DOHH2 (cell line): Measurements from ENCODE around the gene EML4.

Experiments
- H3F3A ChIP-seq: fragments of 200-600 bp; sonication (generic), shearing (Covaris generic); 2 replicates; pipeline ENCODE4 v1.6.0; 2016; ENCODE audit warnings: antibody characterized with exemption, mild to moderate bottlenecking; ENCODE audit not compliant: control insufficient read depth, insufficient read depth
- H3K27ac ChIP-seq: fragments of 200-600 bp; sonication (generic); 2 replicates; pipeline ENCODE4 v1.5.1; 2014; ENCODE audit warnings: low read depth, mild to moderate bottlenecking, low read length, moderate library complexity
- H3K27me3 ChIP-seq: fragments of 200-600 bp; sonication (generic); 2 replicates; pipeline ENCODE4 v1.6.1; 2014; ENCODE audit warnings: mild to moderate bottlenecking, low read length, mixed read lengths; ENCODE audit not compliant: control insufficient read depth
- H3K36me3 ChIP-seq: fragments of 200-600 bp; sonication (generic); 2 replicates; pipeline ENCODE4 v1.6.1; 2014; ENCODE audit warnings: mild to moderate bottlenecking, low read length, moderate library complexity, mixed read lengths; ENCODE audit not compliant: control insufficient read depth
- H3K4me1 ChIP-seq: fragments of 200-600 bp; sonication (generic); 2 replicates; pipeline ENCODE4 v1.6.1; 2014; ENCODE audit warnings: mild to moderate bottlenecking, low read length, mixed read lengths; ENCODE audit not compliant: control insufficient read depth
- H3K4me2 ChIP-seq: fragments of 200-600 bp; sonication (generic); 2 replicates; pipeline ENCODE4 v1.6.0; 2014; ENCODE audit warnings: mild to moderate bottlenecking, low read length, moderate library complexity
- H3K4me3 ChIP-seq: fragments of 200-600 bp; sonication (generic); 2 replicates; pipeline ENCODE4 v1.5.1; 2014; ENCODE audit warnings: mild to moderate bottlenecking, low read length, mixed read lengths
- H3K79me2 ChIP-seq: fragments of 200-600 bp; sonication (generic); 2 replicates; pipeline ENCODE4 v1.6.1; 2014; ENCODE audit warnings: mild to moderate bottlenecking, low read length, mixed read lengths; ENCODE audit not compliant: control insufficient read depth
- H3K9me2 ChIP-seq: fragments of 200-600 bp; sonication (generic); replicated peaks from 2 replicates; pipeline ENCODE4 v1.6.1; 2014; ENCODE audit warnings: mild to moderate bottlenecking, low read length, mixed read lengths; ENCODE audit not compliant: control insufficient read depth
- H3K9me3 ChIP-seq: fragments of 200-600 bp; sonication (generic); 2 replicates; pipeline ENCODE4 v1.6.1; 2014; ENCODE audit warnings: antibody characterized with exemption, low read length, mixed read lengths; ENCODE audit not compliant: control insufficient read depth, insufficient read depth
- H4K20me1 ChIP-seq: fragments of 200-600 bp; sonication (generic); 2 replicates; pipeline ENCODE4 v1.6.0; 2014; ENCODE audit warnings: low read depth, mild to moderate bottlenecking, antibody characterized with exemption, low read length, moderate library complexity; ENCODE audit not compliant: control insufficient read depth, insufficient read depth
- EZH2phosphoT487 ChIP-seq: fragments of 200-600 bp; sonication (generic); IDR thresholded peaks from 2 replicates; pipeline ENCODE4 v1.6.1; 2017; ENCODE audit warnings: borderline replicate concordance, mild to moderate bottlenecking, antibody characterized with exemption, low read length, moderate library complexity, mixed read lengths
- TF ChIP-seq, protein P1 (sequence below): fragments of 200-600 bp; sonication (generic); IDR thresholded peaks from one replicate; pipeline ENCODE4 v1.5.1; 2014; ENCODE audit warnings: antibody characterized with exemption, mild to moderate bottlenecking, low read depth, low read length; ENCODE audit not compliant: poor library complexity, severe bottlenecking

Gene EML4

DNA sequence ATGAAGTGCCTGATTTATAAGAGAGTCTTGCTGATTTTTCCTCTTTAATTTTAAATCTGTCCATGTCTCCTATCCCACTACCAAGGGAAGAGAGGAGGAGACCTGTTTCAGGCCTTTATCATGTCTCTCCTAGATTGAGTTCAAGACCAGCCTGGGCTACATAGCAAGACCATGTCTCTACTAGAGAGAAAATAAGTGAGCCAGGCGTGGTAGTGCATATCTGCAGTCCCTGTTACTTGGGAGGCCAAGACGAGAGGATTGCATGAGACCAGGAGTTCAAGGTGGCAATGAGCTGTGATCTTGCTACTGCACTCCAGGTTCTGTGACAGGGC lies 20.0 kb downstream of the EML4 start:
- no peak overlapping the region for H3K27ac ChIP-seq
- no peaks in the 10 kb centered on the region for H3F3A ChIP-seq
- peaks cover 19% of the 10 kb centered on the region for H3K79me2 ChIP-seq
- TF ChIP-seq EZH2phosphoT487, result no peak
- TF ChIP-seq, protein P1, sequence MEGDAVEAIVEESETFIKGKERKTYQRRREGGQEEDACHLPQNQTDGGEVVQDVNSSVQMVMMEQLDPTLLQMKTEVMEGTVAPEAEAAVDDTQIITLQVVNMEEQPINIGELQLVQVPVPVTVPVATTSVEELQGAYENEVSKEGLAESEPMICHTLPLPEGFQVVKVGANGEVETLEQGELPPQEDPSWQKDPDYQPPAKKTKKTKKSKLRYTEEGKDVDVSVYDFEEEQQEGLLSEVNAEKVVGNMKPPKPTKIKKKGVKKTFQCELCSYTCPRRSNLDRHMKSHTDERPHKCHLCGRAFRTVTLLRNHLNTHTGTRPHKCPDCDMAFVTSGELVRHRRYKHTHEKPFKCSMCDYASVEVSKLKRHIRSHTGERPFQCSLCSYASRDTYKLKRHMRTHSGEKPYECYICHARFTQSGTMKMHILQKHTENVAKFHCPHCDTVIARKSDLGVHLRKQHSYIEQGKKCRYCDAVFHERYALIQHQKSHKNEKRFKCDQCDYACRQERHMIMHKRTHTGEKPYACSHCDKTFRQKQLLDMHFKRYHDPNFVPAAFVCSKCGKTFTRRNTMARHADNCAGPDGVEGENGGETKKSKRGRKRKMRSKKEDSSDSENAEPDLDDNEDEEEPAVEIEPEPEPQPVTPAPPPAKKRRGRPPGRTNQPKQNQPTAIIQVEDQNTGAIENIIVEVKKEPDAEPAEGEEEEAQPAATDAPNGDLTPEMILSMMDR, result no peak
- no peaks in the 10 kb centered on the region for H3K4me1 ChIP-seq
- H3K9me3 ChIP-seq, result no peaks in the 10 kb centered on the region
- no peaks in the 10 kb centered on the region for H3K36me3 ChIP-seq
- H3K4me2 ChIP-seq, result no peak overlapping the region
- H3K9me2 ChIP-seq, result no peaks in the 10 kb centered on the region
- peaks cover 11% of the 10 kb centered on the region; the same call in 1 of the 2 replicates for H4K20me1 ChIP-seq
- no peaks in the 10 kb centered on the region for H3K27me3 ChIP-seq
- no peak overlapping the region for H3K4me3 ChIP-seq

DNA sequence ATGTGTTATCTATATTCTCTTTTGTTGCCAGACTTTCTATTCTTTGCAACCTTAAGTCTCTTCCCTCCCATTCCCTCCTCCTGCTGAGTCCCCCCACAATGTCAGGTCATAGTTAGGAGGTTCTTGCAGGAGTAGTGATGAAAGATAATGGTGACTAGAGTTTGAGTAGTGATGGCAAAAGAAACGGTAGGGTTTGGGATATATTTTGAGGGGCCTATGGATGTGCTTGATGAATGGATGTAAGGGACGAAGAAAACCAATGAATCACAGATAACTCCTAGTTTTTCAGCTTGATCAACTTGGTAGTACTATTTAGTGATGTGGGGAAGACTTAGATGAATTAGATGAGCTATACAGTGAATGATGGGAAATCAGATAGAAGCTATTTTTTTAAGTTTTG lies 21.0 kb downstream of the EML4 start:
- Histone ChIP-seq H3K9me3 (no peaks in the 10 kb centered on the region), H3K27me3 (no peaks in the 10 kb centered on the region), H3K79me2 (peaks cover 19% of the 10 kb centered on the region), H3K36me3 (no peaks in the 10 kb centered on the region), H4K20me1 (peaks cover 11% of the 10 kb centered on the region; the same call in 1 of the 2 replicates), H3F3A (no peaks in the 10 kb centered on the region), H3K9me2 (no peaks in the 10 kb centered on the region), H3K27ac (no peak overlapping the region), H3K4me3 (no peak overlapping the region), H3K4me1 (no peaks in the 10 kb centered on the region), H3K4me2 (no peak overlapping the region)
- TF ChIP-seq, protein P1, result no peak
- no peak for TF ChIP-seq EZH2phosphoT487

- no peaks in the 10 kb centered on the region for H3K27me3 ChIP-seq
- H3K27ac ChIP-seq, result no peak overlapping the region
- H3K4me2 ChIP-seq, result no peak overlapping the region
- H3K4me3 ChIP-seq, result no peak overlapping the region
- TF ChIP-seq, protein P1, result no peak
- no peak for TF ChIP-seq EZH2phosphoT487
- peaks cover 17% of the 10 kb centered on the region; the same call in 1 of the 2 replicates for H4K20me1 ChIP-seq
- peaks cover 21% of the 10 kb centered on the region for H3K79me2 ChIP-seq
- H3F3A ChIP-seq, result no peaks in the 10 kb centered on the region
- no peaks in the 10 kb centered on the region for H3K36me3 ChIP-seq
- H3K9me3 ChIP-seq, result no peaks in the 10 kb centered on the region
- H3K9me2 ChIP-seq, result no peaks in the 10 kb centered on the region
- peaks cover 3% of the 10 kb centered on the region; the same call in 1 of the 2 replicates for H3K4me1 ChIP-seq
These were observed 22.3 kb downstream of the EML4 start for GRCh38 chr2:42191285-42192009.
